ENCODE results near the gene COL16A1.

DNA sequence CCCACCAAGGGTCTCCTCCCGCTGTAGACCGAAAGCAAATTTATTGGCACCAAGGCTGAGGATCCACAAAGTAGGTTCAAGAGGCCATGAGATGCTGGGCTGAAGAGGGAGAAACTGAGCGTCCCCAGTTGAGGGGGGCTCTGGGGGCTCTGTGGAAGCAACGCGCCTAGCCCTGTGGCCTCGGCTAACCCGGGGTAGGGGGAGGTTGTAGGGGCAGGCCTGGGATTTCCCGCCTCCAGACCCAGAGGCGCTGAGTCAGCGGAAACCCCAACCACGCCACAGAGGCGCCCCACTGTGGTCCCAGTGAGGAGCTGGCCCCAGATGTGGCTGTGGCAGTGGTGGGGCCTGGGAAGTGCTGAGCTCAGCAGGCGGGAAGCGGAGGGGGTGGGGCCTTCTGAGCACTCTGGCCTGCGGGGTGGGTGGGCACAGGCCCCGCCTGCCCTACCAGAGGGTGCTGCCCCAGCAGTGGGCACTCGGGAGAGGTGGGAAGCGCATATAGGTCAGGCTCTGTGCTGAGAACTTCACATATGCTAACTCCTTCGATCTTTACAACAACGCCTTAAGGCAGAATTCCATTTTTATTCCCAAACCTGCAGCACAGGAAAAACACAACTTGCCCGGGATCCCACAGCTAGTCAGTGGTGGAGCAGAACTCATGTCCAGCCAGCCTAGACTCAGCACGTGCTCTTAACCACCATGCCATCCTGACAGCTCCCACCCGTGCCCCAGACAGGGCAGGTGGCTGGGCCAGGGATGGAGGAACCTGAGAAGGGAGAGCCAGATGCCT lies 1.5 kb upstream of the COL16A1 start:
- TF ChIP-seq, protein P1, sequence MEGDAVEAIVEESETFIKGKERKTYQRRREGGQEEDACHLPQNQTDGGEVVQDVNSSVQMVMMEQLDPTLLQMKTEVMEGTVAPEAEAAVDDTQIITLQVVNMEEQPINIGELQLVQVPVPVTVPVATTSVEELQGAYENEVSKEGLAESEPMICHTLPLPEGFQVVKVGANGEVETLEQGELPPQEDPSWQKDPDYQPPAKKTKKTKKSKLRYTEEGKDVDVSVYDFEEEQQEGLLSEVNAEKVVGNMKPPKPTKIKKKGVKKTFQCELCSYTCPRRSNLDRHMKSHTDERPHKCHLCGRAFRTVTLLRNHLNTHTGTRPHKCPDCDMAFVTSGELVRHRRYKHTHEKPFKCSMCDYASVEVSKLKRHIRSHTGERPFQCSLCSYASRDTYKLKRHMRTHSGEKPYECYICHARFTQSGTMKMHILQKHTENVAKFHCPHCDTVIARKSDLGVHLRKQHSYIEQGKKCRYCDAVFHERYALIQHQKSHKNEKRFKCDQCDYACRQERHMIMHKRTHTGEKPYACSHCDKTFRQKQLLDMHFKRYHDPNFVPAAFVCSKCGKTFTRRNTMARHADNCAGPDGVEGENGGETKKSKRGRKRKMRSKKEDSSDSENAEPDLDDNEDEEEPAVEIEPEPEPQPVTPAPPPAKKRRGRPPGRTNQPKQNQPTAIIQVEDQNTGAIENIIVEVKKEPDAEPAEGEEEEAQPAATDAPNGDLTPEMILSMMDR (IDR thresholded peaks at IDR 0.05): peak in 2 of 6 experiments; percentile 12 to 19
- TF ChIP-seq POLR2A (IDR thresholded peaks at IDR 0.05) (no peak), POLR2AphosphoS5 (IDR thresholded peaks at IDR 0.05) (no peak), EP300 (IDR thresholded peaks at IDR 0.05) (no peak)
